SKM-1 treated with dmso at 0.1 percent for 144 hours (cell line): ENCODE measurements around the gene SLC6A5.
A peak's percentile ranks its signal among the peaks of the same experiment; 100 is the strongest.

Experiments used
- DNase-seq: peaks from one replicate; lab custom pipeline; 2025; ENCODE audit not compliant: unreplicated experiment; lab: John Stamatoyannopoulos, UW

SLC6A5 gene

GRCh38 chr11:20596205-20597153, 2.9 kb upstream of the SLC6A5 start:
- no peak for DNase-seq

- DNase-seq: no peak
Measured at GRCh38 chr11:20597154-20597679, 2.2 kb upstream of the SLC6A5 start.

DNA sequence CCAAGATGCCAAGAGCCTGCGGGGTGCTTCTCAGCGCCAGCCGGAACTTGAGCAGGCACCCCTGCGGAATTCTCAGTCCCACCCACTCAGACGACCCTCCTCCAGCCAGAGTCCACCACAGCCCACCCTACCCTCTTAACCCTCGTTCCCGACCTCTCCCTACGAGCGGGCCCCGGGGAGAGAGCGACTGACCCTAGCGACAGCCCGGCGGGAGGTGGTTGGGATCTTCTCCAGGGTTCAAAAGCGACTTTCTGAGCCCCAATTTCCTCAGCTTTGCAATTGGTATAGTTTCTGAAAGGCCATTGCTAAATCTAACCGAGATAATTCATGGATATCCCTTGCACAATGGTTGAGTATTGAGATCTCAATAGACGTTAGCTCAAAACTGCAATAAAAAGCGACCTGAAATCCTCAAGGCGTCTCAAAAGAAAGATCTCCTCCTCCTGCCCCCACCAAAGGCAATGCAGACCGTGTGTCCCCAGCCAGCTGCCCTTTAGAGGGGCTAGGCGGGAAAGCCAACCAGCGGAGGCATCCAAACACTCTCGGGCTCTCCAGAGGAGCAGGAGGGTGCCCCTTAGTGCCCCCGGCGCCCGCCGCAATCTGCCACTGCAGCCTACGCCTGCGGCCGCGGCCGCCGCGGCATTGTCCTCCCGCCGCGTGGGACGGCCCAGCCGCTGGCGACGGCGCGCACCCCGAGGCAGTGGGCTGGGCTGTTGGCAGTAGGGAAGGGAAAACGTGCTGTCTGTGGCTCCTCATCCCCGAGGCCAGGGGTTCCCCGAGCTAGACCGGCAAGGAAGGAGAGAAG, 1.5 kb upstream of the SLC6A5 start:
- DNase-seq: no peak

DNA sequence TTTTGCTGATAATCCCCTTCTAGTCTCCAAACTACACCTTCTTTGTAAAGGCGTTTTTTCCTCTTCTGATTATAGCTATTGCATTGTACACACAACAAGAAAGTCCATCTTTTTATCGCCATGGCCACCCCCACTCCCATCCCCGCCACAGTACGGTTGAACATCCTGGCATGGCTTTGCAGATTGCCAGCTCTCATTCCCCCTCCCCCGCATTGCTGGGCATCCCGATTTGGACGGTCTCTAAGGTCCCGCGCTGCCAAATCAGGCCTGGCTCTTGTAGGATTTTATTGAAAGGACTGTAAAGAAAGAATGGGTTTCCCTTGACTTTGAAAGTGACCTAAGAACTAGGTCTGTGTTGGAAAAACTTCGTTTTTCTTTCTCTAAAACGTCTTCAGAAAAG, 916 bp upstream of the SLC6A5 start:
- DNase-seq: no peak

- DNase-seq: no peak
Measured at GRCh38 chr11:20600020-20600346, 575 bp downstream of the SLC6A5 start.

GRCh38 chr11:20600551-20600950, 1.1 kb downstream of the SLC6A5 start:
- no peak for DNase-seq

DNA sequence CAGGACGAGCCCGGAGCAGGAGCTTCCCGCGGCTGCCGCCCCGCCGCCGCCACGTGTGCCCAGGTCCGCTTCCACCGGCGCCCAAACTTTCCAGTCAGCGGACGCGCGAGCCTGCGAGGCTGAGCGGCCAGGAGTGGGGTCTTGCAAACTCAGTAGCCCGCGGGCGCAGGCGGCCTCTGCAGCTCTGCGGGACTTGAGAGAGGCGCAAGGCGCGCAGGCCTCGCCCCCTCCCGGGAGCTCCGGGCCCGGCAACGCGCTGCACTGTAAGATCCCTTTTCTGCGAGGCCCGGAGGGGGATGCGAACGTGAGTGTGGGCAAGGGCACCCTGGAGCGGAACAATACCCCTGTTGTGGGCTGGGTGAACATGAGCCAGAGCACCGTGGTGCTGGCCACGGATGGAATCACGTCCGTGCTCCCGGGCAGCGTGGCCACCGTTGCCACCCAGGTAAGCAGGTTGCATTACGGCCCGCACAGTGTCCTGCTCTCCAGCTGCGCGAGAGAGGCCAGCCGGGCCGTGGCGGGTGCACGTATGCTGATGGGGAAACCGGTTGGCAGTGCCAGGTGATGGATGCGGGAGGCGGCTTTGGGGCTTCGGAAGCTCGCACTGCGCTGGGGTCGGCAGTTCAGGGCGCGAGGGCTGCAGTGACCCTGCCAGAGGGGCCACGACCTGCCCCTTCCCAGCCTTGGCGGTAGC, 2.0 kb downstream of the SLC6A5 start:
- DNase-seq: no peak

GRCh38 chr11:20604295-20604803, 4.9 kb downstream of the SLC6A5 start:
- DNase-seq: no peak

GRCh38 chr11:20604864-20605601, 5.6 kb downstream of the SLC6A5 start:
- no peak for DNase-seq

- no peak for DNase-seq
Measured at GRCh38 chr11:20605602-20606091, 6.2 kb downstream of the SLC6A5 start.

GRCh38 chr11:20608934-20609333, 9.5 kb downstream of the SLC6A5 start:
- DNase-seq: no peak

DNA sequence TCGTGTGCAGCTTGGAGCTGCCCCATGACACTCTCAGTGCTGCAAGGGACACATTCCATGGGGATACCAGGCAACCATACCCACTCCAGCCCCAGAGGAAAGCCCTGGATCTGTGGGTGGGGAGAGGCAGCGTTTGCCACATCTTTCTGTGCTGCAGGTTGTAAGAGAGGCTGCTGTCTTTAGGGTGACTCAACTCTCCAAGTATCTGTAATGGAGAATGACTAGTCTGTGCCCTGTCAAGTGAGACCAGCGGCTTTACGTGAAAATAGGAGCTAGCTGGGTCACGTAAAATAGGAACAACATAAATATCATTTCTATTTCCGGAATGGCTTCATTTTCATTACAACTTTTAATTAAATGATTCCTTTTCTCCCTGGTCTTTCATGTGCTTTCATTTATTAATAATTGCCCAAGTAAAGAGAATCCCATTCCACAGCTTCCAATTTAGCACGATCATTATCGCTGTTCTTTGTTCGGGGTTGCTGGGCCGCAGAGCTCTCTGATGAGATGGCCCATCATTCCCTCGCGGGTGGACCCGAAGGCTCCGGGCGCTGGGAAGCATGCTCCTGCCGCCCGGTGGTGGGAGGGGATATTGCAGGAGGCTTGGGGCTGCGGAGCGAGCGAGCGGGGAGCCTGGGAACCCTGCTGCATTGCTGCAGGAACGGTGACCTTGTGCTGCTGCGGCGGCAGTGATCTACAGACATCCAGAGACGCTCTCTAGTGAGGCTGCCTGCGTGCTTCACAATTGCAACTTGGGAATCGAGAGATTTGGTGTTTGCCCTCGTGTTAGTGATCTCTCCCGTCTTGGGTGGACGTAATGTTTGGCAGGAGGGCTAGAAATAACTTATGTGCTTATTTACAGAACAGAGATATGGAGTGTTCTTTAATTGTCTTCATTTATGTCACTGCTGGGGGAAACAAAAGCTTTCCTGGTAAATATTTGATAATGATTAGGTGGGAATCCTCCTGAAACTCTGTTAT, 10.6 kb downstream of the SLC6A5 start:
- no peak for DNase-seq

DNA sequence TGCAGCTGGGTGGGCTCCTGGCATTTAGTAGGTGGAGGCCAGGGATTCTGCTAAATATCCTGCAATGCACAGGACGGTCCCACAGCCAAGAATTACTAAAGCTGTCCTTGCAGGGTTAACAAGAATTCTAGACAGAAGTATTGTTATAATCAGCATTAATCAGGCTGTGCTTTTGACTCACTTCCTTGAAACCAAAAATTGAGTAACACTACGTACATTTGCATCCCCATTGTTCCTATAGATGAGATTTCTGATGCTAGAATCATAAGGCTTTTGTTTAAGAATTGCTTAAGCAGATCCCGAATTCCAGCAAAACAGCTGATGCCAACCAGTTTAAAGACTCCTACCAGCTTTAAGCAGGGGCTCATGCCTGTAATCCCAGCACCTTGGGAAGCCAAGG, 11.4 kb downstream of the SLC6A5 start:
- no peak for DNase-seq

- no peak for DNase-seq
Measured at GRCh38 chr11:20611445-20611844, 12.0 kb downstream of the SLC6A5 start.

DNA sequence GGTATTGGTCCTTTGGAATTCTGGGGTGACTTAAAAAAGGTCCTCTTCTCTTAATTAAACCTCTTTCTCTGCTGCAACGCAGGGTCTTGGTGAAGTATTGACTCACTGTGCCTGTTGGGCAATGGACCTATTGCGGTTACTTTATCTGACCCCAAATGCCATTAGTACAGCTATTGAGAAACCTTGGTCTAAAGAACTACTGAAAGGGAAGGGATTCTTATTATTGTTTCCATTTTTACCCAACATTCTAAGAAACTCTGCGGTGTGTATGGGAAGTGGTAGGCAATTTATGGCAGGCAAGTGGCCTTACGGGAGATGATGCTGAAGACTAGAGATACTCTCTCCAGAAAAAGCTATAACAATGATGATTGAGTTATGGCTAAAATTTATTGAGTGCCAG, 12.5 kb downstream of the SLC6A5 start:
- peak; percentile 56 for DNase-seq

DNA sequence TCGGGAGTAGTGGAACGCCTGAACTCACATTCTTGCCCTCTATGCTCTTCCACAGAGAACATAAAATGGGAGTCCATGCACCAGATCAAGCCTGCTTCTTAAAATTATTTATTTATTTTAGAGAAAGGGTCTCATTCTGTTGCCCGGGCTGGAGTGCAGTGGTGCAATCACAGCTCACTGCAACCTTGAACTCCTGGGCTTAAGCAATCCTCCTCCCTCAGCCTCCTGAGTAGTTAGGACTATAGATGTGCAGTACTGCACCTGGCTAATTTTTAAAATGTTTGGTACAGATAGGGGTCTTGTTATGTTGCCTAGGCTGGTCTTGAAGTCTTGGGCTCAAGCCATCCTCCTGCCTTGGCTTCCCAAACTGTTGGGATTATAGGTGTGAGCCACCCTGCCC, 13.0 kb downstream of the SLC6A5 start:
- DNase-seq: no peak

DNA sequence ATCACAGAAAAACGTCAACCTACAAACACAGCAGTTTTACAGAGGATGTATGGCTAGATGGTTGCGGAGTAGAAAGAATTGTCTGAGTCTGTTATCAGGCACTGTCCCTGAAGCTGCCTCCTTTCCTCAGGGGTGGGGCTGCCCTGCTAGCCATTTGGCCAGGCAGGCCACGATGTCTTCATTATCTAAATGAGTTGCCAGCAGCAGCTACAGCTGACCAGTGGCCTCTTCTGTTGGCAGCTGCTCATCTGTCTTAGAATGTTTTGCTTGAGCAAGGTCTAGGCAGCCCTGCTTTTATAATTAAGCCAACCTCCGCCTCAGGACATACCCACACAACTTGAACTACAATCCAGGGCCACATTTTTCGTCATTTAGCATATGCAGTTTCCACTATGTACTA, 17.5 kb downstream of the SLC6A5 start:
- DNase-seq: no peak

DNA sequence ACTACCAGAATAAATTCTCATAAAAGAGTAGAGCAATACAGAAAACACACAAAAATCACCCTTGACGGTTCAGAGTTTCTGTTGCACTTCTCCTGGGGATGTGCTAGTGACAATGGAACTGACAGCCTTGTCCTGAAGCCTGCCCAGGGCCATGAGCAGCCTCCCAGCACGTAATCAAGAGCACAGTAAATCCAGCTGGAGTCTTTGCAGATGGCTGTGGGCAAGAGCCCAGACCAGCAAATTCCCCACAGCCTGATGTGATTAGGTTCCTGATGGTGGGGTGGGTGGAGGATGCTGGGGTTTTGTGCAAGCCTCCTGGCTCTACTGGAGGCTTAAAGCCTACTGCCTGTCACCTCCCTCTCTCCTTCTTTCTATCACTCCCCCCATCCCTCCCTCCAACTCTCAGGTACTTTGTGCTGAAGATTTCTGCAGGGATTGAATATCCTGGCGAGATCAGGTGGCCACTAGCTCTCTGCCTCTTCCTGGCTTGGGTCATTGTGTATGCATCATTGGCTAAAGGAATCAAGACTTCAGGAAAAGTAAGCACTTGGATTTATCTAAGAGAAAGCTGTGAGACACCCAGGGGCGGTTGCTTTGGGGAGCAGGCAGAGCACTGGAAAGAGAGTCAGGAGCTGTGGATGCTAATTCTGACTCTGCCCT, 18.1 kb downstream of the SLC6A5 start:
- DNase-seq: no peak

- no peak for DNase-seq
Measured at GRCh38 chr11:20618083-20618482, 18.7 kb downstream of the SLC6A5 start.
